ENCODE measurements around the gene CORO2A.

DNA sequence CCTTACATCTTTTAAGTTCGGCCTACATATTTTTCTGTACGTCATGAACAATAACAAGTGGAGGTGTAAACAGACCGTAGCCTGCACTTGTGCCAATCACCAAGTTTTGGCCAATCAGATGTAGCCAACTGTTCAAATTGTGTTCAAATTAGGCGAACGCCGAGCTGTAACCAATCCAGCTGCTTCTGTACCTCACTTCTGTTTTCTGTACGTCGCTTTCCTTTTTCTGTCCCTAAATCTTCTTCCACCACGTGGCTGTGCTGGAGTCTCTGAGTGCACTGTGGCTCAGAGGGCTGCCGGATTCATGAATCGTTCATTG, 99.9 kb downstream of the CORO2A start:
- TF ChIP-seq, protein P1, sequence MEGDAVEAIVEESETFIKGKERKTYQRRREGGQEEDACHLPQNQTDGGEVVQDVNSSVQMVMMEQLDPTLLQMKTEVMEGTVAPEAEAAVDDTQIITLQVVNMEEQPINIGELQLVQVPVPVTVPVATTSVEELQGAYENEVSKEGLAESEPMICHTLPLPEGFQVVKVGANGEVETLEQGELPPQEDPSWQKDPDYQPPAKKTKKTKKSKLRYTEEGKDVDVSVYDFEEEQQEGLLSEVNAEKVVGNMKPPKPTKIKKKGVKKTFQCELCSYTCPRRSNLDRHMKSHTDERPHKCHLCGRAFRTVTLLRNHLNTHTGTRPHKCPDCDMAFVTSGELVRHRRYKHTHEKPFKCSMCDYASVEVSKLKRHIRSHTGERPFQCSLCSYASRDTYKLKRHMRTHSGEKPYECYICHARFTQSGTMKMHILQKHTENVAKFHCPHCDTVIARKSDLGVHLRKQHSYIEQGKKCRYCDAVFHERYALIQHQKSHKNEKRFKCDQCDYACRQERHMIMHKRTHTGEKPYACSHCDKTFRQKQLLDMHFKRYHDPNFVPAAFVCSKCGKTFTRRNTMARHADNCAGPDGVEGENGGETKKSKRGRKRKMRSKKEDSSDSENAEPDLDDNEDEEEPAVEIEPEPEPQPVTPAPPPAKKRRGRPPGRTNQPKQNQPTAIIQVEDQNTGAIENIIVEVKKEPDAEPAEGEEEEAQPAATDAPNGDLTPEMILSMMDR (IDR thresholded peaks at IDR 0.05), result no peak
- no peak for TF ChIP-seq POLR2A (IDR thresholded peaks at IDR 0.05)
- no peak for TF ChIP-seq POLR2AphosphoS5 (IDR thresholded peaks at IDR 0.05)

All from prostate gland (tissue), 2 donors.